ENCODE data around the gene SLC25A19. TPM values are rescaled to one million over a fixed set of nuclear protein-coding genes. Genes with fewer than 3 reads are reported as not detected.
A peak's percentile ranks its signal among the peaks of the same experiment; 100 is the strongest.

SLC25A19 gene
- total and polyA plus RNA-seq, 9 donors: 4.1 to 12.1 (median 7.4) TPM

DNA sequence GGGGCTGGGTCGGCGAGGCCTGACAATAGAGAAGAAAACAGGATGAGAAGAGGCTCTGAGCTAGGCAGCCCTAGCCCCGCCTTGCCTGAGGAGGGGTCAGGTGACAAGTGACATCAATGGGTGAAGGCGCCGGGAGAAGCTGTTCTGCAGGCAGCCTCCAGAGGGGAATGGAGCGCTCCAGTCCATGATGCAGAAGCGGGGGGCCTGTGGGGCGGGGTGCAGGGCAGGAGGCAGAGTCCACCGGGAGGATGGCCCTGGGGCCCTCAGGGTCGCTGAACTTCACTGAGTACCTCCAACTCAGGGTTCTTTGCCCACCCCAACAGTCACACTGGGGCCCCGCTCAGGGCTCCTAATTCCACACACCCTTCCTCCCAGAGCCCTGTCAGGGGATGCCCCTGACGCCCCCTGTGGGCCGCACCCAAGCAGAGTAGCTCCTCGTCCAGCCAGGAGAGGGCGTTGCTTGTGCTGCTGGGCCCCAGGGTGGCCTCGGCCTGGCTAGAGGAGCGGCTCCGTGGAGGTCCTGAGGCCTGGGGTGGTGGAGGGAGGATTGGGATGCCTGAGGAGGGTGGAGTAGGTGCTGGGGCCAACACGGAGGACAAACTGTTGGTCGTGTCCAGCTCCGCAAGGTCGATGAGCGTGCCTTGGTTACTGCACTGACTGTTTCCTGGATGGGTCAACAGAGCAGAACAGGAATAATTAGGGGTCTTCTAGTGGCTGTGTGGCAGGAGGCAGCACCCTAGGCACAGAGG lies 48.7 kb downstream of the SLC25A19 start:
- H3K4me3 ChIP-seq: no peak overlapping the region
- H3K9me3 ChIP-seq: no peaks in the 10 kb centered on the region
- no peak for TF ChIP-seq POLR2A (IDR thresholded peaks at IDR 0.05)
- TF ChIP-seq EP300 (IDR thresholded peaks at IDR 0.05): no peak
- no peak for TF ChIP-seq CTCF (IDR thresholded peaks at IDR 0.05)
- WGBS, 3 donors: 58 to 69% (median 60%) methylated on average over 19 to 23 of the region's 23 CpGs
- DNase-seq: peak in 1 of 5 donors; percentile 44
- no peaks in the 10 kb centered on the region for H3K27me3 ChIP-seq
- no peaks in the 10 kb centered on the region for H3K36me3 ChIP-seq
- no peak overlapping the region for H3K27ac ChIP-seq
- H3K4me1 ChIP-seq (ENCODE audit: insufficient read depth): no peaks in the 10 kb centered on the region
- intact Hi-C loops (cut with DNase I): no loop called here

DNA sequence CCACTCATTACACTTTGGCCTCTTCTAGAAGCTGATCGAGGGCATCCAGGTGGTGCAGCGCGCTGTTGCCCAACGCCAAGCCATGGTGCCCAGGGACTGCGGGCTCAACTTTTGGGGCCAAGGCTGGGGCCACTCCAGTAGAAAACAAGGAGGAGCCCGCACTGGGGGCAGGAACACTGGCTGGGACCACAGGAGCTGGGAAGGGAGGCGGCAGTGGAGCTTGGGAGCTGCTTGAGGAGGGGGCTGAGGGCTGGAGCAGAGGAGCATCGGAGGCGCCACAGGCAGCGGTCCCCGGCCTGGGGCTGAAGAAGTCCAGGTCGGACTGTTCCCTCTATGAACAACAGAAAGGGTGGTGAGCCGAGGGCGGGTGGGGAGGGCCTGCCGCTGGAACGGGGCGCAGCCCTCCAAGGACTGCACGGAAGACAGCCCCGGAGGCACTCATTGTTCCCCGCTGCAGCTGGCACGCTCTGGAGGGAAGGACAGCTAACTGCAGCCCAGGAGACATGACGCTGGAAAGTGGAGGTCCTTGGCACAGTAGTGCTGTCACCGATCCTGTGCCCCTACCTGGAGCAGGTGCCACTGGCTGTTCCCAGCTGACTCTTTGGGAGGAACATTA lies 49.3 kb downstream of the SLC25A19 start:
- Histone ChIP-seq H3K36me3 (no peaks in the 10 kb centered on the region), H3K27ac (no peak overlapping the region)
- 76 to 80% (median 78%) methylated on average over 23 of the region's 23 CpGs for WGBS, 3 donors

DNA sequence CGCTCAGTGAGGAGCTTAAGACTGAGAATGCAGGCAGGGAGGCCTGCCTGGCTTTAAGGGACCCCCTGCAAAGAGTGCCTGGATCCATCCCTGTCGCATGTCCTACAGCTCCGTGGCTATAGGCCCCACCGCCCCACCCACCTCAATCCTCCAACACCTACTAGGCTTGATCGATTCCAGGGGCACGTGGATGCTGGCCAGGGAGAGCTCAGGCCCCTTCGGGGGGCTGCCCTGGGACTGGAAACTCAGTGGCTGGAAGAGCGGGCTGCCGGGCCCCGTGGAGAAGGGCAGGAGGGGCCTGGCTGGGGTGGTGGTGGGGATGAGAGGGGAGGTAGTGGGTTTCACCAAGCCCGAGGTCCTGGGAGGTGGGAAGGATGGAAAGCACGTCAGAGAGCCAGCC lies 50.0 kb downstream of the SLC25A19 start:
- WGBS, 3 donors: 72 to 78% (median 76%) methylated on average over 12 of the region's 12 CpGs
- Histone ChIP-seq H3K27me3 (no peaks in the 10 kb centered on the region), H3K27ac (no peak overlapping the region), H3K9me3 (no peaks in the 10 kb centered on the region), H3K4me1 (ENCODE audit: insufficient read depth) (no peaks in the 10 kb centered on the region), H3K36me3 (no peaks in the 10 kb centered on the region), H3K4me3 (no peak overlapping the region)
- TF ChIP-seq EP300 (IDR thresholded peaks at IDR 0.05): no peak
- no peak for TF ChIP-seq POLR2A (IDR thresholded peaks at IDR 0.05)
- TF ChIP-seq CTCF (IDR thresholded peaks at IDR 0.05): no peak
- intact Hi-C loops (cut with DNase I): no loop called here
- no peak for DNase-seq

More for the DNA sequence above, 49.3 kb downstream of the SLC25A19 start:
- H3K27me3 ChIP-seq: no peaks in the 10 kb centered on the region
- TF ChIP-seq EP300 (IDR thresholded peaks at IDR 0.05) (no peak), CTCF (IDR thresholded peaks at IDR 0.05) (no peak), POLR2A (IDR thresholded peaks at IDR 0.05) (no peak)
- intact Hi-C loops (cut with DNase I): no loop called here
- no peak overlapping the region for H3K4me3 ChIP-seq
- H3K9me3 ChIP-seq: no peaks in the 10 kb centered on the region
- DNase-seq: no peak
- H3K4me1 ChIP-seq (ENCODE audit: insufficient read depth): no peaks in the 10 kb centered on the region

GRCh38 chr17:75238684-75239191 lies 50.5 kb downstream of the SLC25A19 start:
- TF ChIP-seq CTCF (IDR thresholded peaks at IDR 0.05): peak; percentile 49 to 54 (median 53)
- TF ChIP-seq POLR2A (IDR thresholded peaks at IDR 0.05): no peak
- TF ChIP-seq EP300 (IDR thresholded peaks at IDR 0.05): no peak
- no peaks in the 10 kb centered on the region for H3K36me3 ChIP-seq
- H3K9me3 ChIP-seq: no peaks in the 10 kb centered on the region
- intact Hi-C loops (cut with DNase I): no loop called here
- no peaks in the 10 kb centered on the region for H3K4me1 ChIP-seq (ENCODE audit: insufficient read depth)
- DNase-seq: peak; percentile 36 to 71 (median 61)
- H3K4me3 ChIP-seq: no peak overlapping the region
- no peak overlapping the region for H3K27ac ChIP-seq
- no peaks in the 10 kb centered on the region for H3K27me3 ChIP-seq
- WGBS, 3 donors: 42 to 46% (median 44%) methylated on average over 13 of the region's 13 CpGs
